D721Med (cell line): ENCODE data around the gene GATC.
"Not testable (repeated sequence)": the region's sequence is repeated elsewhere in the genome, so short reads cannot be mapped to it uniquely, and the experiment has no call there.

Experiments
- DNase-seq: peaks from one replicate; pipeline ENCODE4 v3.0.0; 2011; ENCODE audit warnings: low spot score; ENCODE audit not compliant: insufficient read length
- FAIRE-seq: peaks from 2 replicates; lab custom pipeline; 2011; peaks lifted over from hg19 to GRCh38; lab: Jason Lieb, UNC
- CTCF ChIP-seq: IDR thresholded peaks from 2 replicates; pipeline ENCODE4 v1.5.1; 2012; ENCODE audit warnings: mild to moderate bottlenecking, control low read depth; ENCODE audit not compliant: insufficient read depth; ENCODE audit errors: missing control alignments

GATC gene

GRCh38 chr12:120483621-120484020 lies 37.4 kb downstream of the GATC start:
- DNase-seq (no peak), FAIRE-seq (no peak)
- no peak for TF ChIP-seq CTCF

GRCh38 chr12:120485961-120486881 lies 40.0 kb downstream of the GATC start:
- FAIRE-seq = no peak
- TF ChIP-seq CTCF = no peak
- DNase-seq = no peak

- not testable (repeated sequence) for DNase-seq, FAIRE-seq
These were observed 41.3 kb downstream of the GATC start for GRCh38 chr12:120487552-120487951.

- no peak for FAIRE-seq
- no peak for DNase-seq
- no peak for TF ChIP-seq CTCF
These were observed 41.9 kb downstream of the GATC start for GRCh38 chr12:120488057-120488640.

GRCh38 chr12:120489018-120489417 lies 42.8 kb downstream of the GATC start:
- no peak for TF ChIP-seq CTCF
- FAIRE-seq (no peak), DNase-seq (no peak)

- TF ChIP-seq CTCF = no peak
- no peak for DNase-seq
- FAIRE-seq = no peak
These were observed 44.1 kb downstream of the GATC start for GRCh38 chr12:120490325-120490724.

- TF ChIP-seq CTCF = no peak
- FAIRE-seq = no peak
- DNase-seq = no peak
These were observed 44.7 kb downstream of the GATC start for GRCh38 chr12:120490833-120491512.
